Measurements from ENCODE around the gene TBXA2R. TPM values are rescaled to one million over a fixed set of nuclear protein-coding genes. Genes with fewer than 3 reads are reported as not detected.

TBXA2R gene
- total and polyA plus RNA-seq, 12 donors: 1.6 to 4.0 (median 3.0) TPM

DNA sequence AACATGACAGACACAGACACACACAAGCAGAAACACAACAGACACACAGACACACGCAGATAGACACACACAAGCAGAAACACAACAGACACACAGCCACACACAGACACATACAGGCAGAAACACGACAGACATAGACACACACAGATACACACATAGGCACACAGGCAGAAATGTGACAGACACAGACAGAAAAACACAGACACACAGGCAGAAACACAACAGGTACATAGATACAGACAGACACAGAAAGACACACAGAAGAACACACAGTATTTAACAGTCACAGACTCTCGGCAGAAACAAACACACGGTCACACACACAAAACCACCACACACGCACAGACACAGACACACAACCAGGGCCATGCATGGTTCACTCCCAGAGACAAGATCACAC is 905 bp downstream of the TBXA2R start:
- peak overlapping the region; percentile 37 to 67 (median 60) for H3K4me3 ChIP-seq
- WGBS, 2 donors: 41 to 57% methylated on average over 5 of the region's 5 CpGs
- H3K27me3 ChIP-seq: peaks cover 0 to 28% (median 5%) of the 10 kb centered on the region in 7 donors
- no peaks in the 10 kb centered on the region for H3K9me3 ChIP-seq
- ATAC-seq (no peak), DNase-seq (no peak)
- intact Hi-C loops (cut with DNase I): no loop called here
- H3K36me3 ChIP-seq: peaks cover 0 to 6% (median 0%) of the 10 kb centered on the region in 9 donors
- peak overlapping the region; percentile 85 to 95 (median 91) for H3K27ac ChIP-seq
- peaks cover 10 to 73% (median 51%) of the 10 kb centered on the region in 9 donors for H3K4me1 ChIP-seq
- TF ChIP-seq, protein P1, sequence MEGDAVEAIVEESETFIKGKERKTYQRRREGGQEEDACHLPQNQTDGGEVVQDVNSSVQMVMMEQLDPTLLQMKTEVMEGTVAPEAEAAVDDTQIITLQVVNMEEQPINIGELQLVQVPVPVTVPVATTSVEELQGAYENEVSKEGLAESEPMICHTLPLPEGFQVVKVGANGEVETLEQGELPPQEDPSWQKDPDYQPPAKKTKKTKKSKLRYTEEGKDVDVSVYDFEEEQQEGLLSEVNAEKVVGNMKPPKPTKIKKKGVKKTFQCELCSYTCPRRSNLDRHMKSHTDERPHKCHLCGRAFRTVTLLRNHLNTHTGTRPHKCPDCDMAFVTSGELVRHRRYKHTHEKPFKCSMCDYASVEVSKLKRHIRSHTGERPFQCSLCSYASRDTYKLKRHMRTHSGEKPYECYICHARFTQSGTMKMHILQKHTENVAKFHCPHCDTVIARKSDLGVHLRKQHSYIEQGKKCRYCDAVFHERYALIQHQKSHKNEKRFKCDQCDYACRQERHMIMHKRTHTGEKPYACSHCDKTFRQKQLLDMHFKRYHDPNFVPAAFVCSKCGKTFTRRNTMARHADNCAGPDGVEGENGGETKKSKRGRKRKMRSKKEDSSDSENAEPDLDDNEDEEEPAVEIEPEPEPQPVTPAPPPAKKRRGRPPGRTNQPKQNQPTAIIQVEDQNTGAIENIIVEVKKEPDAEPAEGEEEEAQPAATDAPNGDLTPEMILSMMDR (IDR thresholded peaks at IDR 0.05): no peak

DNA sequence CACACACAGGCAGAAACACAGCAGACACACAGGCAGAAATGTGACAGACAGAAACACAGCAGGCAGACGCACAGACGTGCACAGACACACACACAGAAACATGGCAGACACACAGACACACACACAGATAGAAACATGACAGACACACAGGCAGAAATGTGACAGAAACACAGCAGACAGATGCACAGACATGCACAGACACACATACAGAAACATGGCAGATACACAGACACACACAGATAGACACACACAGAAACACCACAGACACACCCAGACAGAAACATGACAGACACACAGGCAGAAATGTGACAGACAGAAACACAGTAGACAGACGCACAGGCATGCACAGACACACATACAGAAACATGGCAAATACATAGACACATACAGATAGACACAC is 1.3 kb downstream of the TBXA2R start:
- Histone ChIP-seq H3K36me3 (peaks cover 0 to 2% (median 0%) of the 10 kb centered on the region in 9 donors), H3K9me3 (no peaks in the 10 kb centered on the region), H3K27ac (peak overlapping the region in 8 of 10 donors; percentile 21 to 95 (median 68)), H3K27me3 (peaks cover 0 to 28% (median 5%) of the 10 kb centered on the region in 7 donors), H3K4me3 (peak overlapping the region in 9 of 10 donors; percentile 54 to 67 (median 60)), H3K4me1 (peaks cover 10 to 69% (median 51%) of the 10 kb centered on the region in 9 donors)
- intact Hi-C loops (cut with DNase I): no loop called here
- no peak for ATAC-seq
- WGBS, 2 donors: 54 to 62% methylated on average over 3 of the region's 3 CpGs
- no peak for DNase-seq
- TF ChIP-seq, protein P1 (IDR thresholded peaks at IDR 0.05): no peak

DNA sequence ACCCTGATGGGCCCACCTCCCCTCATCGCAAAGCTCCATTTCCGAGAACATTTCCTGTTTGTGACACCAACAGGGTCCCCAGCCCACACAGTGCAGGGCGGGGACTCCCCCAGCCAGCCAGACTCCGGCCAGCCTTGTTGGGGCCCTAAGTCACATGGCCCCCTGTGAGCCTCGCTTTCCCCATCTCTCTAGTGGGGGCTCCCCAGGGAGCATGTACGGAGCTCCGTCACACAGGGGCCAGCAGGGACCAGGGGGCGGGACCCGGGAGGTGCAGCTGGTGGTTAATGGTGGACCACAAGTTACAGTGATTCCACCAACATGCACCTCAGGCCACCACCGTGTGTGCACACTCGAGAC is 1.7 kb downstream of the TBXA2R start:
- TF ChIP-seq, protein P1 (IDR thresholded peaks at IDR 0.05): no peak
- peak overlapping the region in 9 of 10 donors; percentile 20 to 92 (median 31) for H3K27ac ChIP-seq
- peaks cover 10 to 65% (median 48%) of the 10 kb centered on the region in 9 donors for H3K4me1 ChIP-seq
- H3K4me3 ChIP-seq: peak overlapping the region in 9 of 10 donors; percentile 10 to 67 (median 60)
- DNase-seq (no peak), ATAC-seq (no peak)
- H3K27me3 ChIP-seq: peaks cover 0 to 28% (median 5%) of the 10 kb centered on the region in 7 donors
- H3K36me3 ChIP-seq: no peaks in the 10 kb centered on the region
- intact Hi-C loops (cut with DNase I): no loop called here
- no peaks in the 10 kb centered on the region for H3K9me3 ChIP-seq
- WGBS, 2 donors: 38 to 54% methylated on average over 11 of the region's 11 CpGs

DNA sequence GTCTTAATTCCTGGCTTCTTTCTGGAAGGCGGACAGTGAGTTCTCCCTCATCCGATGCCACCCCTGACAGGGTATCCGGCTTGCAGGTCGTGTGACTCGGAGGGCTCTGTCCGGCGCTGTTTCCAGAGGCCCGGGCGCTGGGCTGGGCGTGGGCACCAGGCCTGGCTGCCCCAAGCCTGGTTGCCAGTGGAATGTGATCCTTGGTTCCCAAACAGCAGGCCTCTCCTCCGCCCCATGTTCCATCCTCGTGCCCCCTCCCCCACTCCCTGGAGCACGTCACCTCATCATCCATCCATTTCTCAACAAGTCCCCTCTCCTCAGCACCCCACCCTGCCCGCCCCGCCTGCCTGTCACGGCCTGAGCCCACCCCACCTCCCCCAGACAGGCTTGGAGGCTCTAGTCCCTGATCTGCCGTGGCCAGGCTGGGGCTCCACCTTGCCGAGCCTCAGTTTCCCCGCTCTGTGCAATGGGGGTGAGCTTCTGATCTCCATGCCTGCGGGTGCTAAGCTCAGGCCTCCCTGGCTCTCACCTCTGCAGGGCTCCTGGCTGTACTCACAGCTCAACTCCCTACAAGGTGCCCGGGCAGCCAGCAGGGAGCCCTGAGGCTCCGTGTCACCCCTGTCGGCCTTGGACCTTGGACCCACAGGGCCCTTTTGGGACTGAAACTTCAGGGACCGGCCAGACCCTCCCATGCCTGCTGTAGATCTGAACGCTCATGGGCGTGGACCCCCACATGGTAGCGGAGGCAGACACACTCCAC is 2.3 kb downstream of the TBXA2R start:
- peaks cover 10 to 60% (median 43%) of the 10 kb centered on the region in 9 donors for H3K4me1 ChIP-seq
- TF ChIP-seq, protein P1 (IDR thresholded peaks at IDR 0.05): no peak
- DNase-seq: no peak
- peak overlapping the region in 9 of 10 donors; percentile 10 to 67 (median 60) for H3K4me3 ChIP-seq
- peaks cover 0 to 28% (median 5%) of the 10 kb centered on the region in 7 donors for H3K27me3 ChIP-seq
- peak overlapping the region in 9 of 10 donors; percentile 20 to 92 (median 31) for H3K27ac ChIP-seq
- no peak for ATAC-seq
- H3K9me3 ChIP-seq: no peaks in the 10 kb centered on the region
- intact Hi-C loops (cut with DNase I): no loop called here
- 75 to 78% methylated on average over 27 of the region's 27 CpGs for WGBS, 2 donors
- no peaks in the 10 kb centered on the region for H3K36me3 ChIP-seq

Data from heart right ventricle (tissue), 16 donors.